ENCODE measurements around the gene ZFYVE1. TPM values are rescaled to one million over a fixed set of nuclear protein-coding genes. Genes with fewer than 3 reads are reported as not detected.

ZFYVE1 gene
- total and polyA plus RNA-seq, 2 donors (not counting 3 experiments of a cell fraction or from before 2014, with no cell fraction given), result 27.3 to 29.2 TPM

DNA sequence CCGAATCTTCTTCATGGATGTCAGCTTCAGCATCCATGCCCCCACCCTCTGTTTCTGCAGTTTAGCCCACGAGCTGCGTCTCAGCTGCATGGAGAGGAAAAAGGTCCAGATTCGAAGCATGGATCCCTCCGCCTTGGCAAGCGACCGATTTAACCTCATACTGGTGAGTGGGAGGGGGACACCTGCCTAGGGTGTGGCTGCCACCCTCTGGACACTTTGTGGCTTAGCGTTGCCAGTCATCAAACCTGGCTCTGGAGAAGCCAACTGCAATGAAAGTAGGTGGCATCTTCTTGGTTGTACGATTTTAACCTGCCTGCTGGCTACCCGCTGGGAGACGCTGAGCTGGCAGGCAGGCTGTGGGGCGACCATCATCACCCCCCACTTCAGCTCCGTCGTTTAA, 84.0 kb downstream of the ZFYVE1 start:
- no peak overlapping the region for H3K9ac ChIP-seq (replicated peaks; ENCODE audit: extremely low read depth, insufficient read depth, low read length)
- TF ChIP-seq GATA2 (IDR thresholded peaks at IDR 0.05; ENCODE audit: insufficient read depth, insufficient read length, low read depth, low read length) (no peak), EZH2 (IDR thresholded peaks at IDR 0.05; ENCODE audit: borderline replicate concordance, low read depth, low read length, severe bottlenecking) (no peak), MYC (IDR thresholded peaks at IDR 0.05; ENCODE audit: low read depth, low read length) (no peak), JUN (IDR thresholded peaks at IDR 0.05; ENCODE audit: borderline replicate concordance, insufficient read depth, insufficient read length, low read depth) (no peak), FOS (IDR thresholded peaks at IDR 0.05; ENCODE audit: borderline replicate concordance, insufficient read depth, low read length) (no peak), POLR2A (IDR thresholded peaks at IDR 0.05; ENCODE audit: low read depth, low read length) (no peak), POLR2AphosphoS5 (IDR thresholded peaks at IDR 0.05; ENCODE audit: insufficient read depth, low read depth, low read length) (no peak)
- TF ChIP-seq, protein P1, sequence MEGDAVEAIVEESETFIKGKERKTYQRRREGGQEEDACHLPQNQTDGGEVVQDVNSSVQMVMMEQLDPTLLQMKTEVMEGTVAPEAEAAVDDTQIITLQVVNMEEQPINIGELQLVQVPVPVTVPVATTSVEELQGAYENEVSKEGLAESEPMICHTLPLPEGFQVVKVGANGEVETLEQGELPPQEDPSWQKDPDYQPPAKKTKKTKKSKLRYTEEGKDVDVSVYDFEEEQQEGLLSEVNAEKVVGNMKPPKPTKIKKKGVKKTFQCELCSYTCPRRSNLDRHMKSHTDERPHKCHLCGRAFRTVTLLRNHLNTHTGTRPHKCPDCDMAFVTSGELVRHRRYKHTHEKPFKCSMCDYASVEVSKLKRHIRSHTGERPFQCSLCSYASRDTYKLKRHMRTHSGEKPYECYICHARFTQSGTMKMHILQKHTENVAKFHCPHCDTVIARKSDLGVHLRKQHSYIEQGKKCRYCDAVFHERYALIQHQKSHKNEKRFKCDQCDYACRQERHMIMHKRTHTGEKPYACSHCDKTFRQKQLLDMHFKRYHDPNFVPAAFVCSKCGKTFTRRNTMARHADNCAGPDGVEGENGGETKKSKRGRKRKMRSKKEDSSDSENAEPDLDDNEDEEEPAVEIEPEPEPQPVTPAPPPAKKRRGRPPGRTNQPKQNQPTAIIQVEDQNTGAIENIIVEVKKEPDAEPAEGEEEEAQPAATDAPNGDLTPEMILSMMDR (IDR thresholded peaks at IDR 0.05; ENCODE audit: extremely low read depth in 1 of 2, insufficient read depth in 1 of 2, low read depth in 1 of 2, low read length in 2 of 2), result no peak
- TF ChIP-seq, protein P2, sequence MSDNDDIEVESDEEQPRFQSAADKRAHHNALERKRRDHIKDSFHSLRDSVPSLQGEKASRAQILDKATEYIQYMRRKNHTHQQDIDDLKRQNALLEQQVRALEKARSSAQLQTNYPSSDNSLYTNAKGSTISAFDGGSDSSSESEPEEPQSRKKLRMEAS (IDR thresholded peaks at IDR 0.05; ENCODE audit: insufficient read depth, insufficient read length), result no peak
- no peaks in the 10 kb centered on the region for H3K9me1 ChIP-seq (replicated peaks; ENCODE audit: control insufficient read depth, extremely low read depth, insufficient read depth, low read length)
- dilution Hi-C loops (cut with MboI; ENCODE audit: extremely low pct_ligation_motif_present, low sequenced_read_pairs) (no loop called here), intact Hi-C loops (cut with micrococcal nuclease) (no loop called here)
- no peak overlapping the region for H3K27ac ChIP-seq (ENCODE audit: insufficient read depth, low read depth, low read length)
- no TSS peak for BruUV-seq (replicated peaks)
- H3K79me2 ChIP-seq (ENCODE audit: control insufficient read depth, insufficient read depth, low read length), result no peaks in the 10 kb centered on the region
- no peaks in the 10 kb centered on the region for H3K27me3 ChIP-seq (ENCODE audit: control insufficient read depth in 2 of 2, insufficient read depth in 2 of 2, low read length in 2 of 2)
- H3K4me1 ChIP-seq (ENCODE audit: control insufficient read depth, extremely low read depth, insufficient read depth, low read length), result no peaks in the 10 kb centered on the region
- no peak overlapping the region for H3K4me3 ChIP-seq (replicated peaks in 1 of 3; ENCODE audit: insufficient read depth in 1 of 3, low read depth in 1 of 3, low read length in 3 of 3)
- no peaks in the 10 kb centered on the region for H4K20me1 ChIP-seq (replicated peaks; ENCODE audit: control insufficient read depth, extremely low read depth, insufficient read depth, low read length)
- no peak overlapping the region for H2AFZ ChIP-seq (ENCODE audit: low read depth, low read length)
- FAIRE-seq, result no peak
- H3K36me3 ChIP-seq (ENCODE audit: control insufficient read depth in 2 of 2, extremely low read depth in 1 of 2, insufficient read depth in 2 of 2, low read length in 2 of 2), result peaks cover 2 to 14% of the 10 kb centered on the region in 2 experiments
- ChIA-PET POLR2A (no interaction called here), CTCF (interaction anchor here (7.7 kb wide), 1 partner anchor 429 kb away, joined by 47 read pairs; no protein-coding TSS in a partner anchor)
- no peak overlapping the region for H3K4me2 ChIP-seq (ENCODE audit: insufficient read depth, low read length)
- no peaks in the 10 kb centered on the region for H3K9me3 ChIP-seq (replicated peaks; ENCODE audit: control insufficient read depth, insufficient read depth, low read length)
- no peak for DNase-seq (ENCODE audit: low read depth, low spot score)
